GM12873 (cell line): ENCODE data around the gene PSEN1.

Experiments
- CTCF ChIP-seq: IDR thresholded peaks from 2 replicates; pipeline ENCODE4 v1.5.1; 2012; ENCODE audit warnings: low read depth, mild to moderate bottlenecking, moderate library complexity, low read length, control low read depth; ENCODE audit not compliant: insufficient read depth; ENCODE audit errors: missing control alignments

PSEN1 gene

GRCh38 chr14:73176685-73177084 is 40.4 kb downstream of the PSEN1 start:
- TF ChIP-seq CTCF: no peak

GRCh38 chr14:73180385-73180805 is 44.1 kb downstream of the PSEN1 start:
- no peak for TF ChIP-seq CTCF

GRCh38 chr14:73188501-73188911 is 52.2 kb downstream of the PSEN1 start:
- no peak for TF ChIP-seq CTCF

- no peak for TF ChIP-seq CTCF
Observed at GRCh38 chr14:73189651-73190050, 53.3 kb downstream of the PSEN1 start.

- no peak for TF ChIP-seq CTCF
Observed at GRCh38 chr14:73191441-73191840, 55.1 kb downstream of the PSEN1 start.

DNA sequence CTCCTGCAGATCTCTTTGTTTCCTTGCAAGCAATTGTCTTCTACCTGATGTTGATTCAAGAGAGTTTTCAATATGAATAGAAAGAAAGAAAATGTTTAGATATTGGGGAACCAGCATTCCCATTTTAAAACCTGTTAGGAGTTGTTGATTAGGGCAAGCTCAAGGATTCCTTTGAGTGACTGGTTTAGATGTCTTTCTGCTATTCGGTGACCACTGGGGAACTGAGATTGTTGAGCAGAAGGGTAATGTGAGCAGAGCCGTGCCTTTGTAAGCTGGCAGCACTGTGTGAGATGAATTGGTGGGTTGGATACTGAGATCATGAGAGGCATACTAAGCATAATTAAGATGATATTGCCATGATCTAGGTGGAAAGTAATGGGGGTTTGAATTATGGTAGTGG is 61.9 kb downstream of the PSEN1 start:
- TF ChIP-seq CTCF: no peak

DNA sequence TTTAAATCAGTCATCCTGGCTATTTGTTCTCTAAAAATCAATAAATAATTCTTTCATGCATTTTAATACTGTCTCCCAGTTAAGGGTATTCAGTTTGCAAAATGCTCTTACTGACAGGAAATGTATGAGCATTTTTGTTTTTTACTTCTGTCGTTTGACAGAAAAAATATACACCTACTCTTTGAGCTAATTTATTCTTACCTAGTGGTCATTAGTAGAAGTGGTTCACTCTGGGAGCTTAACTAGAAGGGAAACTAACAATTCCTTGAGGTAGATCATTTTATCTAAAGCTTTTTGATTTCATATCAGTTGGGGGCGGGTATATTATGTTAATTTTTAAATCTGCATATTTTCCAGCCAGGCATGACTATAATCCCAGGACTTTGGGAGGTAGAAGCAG is 67.2 kb downstream of the PSEN1 start:
- TF ChIP-seq CTCF: no peak

- TF ChIP-seq CTCF: no peak
Observed at GRCh38 chr14:73207615-73208014, 71.3 kb downstream of the PSEN1 start.
